ENCODE data around the gene WEE2.
"Not testable (repeated sequence)": the region's sequence is repeated elsewhere in the genome, so short reads cannot be mapped to it uniquely, and the experiment has no call there.

The WEE2 gene

DNA sequence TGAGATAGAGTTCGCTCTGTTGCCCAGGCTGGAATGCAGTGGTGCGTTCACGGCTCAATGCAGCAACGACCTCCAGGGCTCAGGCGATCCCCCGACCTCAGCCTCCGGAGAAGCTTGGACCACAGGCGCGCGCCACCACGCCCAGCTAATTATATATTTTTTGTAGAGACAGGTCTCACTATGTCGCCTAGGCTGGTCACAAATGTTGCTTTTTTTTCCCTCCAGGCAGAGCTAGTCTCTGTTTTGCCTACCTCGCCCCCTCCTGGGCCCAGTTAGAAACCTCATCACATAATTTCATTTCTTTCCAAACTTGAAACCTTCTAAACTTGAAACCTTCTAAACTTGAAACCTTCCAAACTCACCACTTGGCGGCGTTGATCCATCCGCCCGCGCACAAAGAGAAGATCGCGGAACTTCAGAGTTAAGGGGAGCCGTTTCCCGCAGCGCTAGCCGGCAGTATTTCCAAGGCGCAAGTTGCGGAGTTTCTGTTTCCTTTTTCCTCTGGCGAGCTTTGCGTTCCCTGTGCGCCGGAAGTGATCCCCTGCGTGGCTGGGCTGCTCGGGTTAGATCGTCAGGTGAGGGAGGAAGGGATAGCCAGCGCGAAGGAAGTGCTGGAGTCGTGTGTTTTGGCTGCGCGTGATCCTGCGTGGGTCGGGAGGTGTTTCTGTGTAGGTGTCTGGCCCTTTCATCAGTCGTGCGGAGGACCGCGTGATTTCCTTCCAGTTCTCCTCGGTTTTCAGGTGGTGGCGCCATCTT lies 29.9 kb downstream of the WEE2 start, which contains the start of gene SSBP1:
TSS of gene SSBP1 (plus strand) at position 523 of the 756 bp plus-strand sequence. CDS start 809 bp downstream, outside the sequence.
- peak; percentile 98 for DNase-seq (ENCODE audit: low read depth)
- H3K4me3 ChIP-seq (ENCODE audit: low read length) = peak within 1 kb of the TSS; percentile 89
- TF ChIP-seq CTCF (IDR thresholded peaks at IDR 0.05; ENCODE audit: insufficient read depth, low read depth, low read length, missing control alignments) = peak; percentile 81

GRCh38 chr7:141738592-141739013 lies 30.4 kb downstream of the WEE2 start:
- peak overlapping the region; percentile 89 for H3K4me3 ChIP-seq (ENCODE audit: low read length)
- no peak for TF ChIP-seq CTCF (IDR thresholded peaks at IDR 0.05; ENCODE audit: insufficient read depth, low read depth, low read length, missing control alignments)
- DNase-seq (ENCODE audit: low read depth) = peak; percentile 1

DNA sequence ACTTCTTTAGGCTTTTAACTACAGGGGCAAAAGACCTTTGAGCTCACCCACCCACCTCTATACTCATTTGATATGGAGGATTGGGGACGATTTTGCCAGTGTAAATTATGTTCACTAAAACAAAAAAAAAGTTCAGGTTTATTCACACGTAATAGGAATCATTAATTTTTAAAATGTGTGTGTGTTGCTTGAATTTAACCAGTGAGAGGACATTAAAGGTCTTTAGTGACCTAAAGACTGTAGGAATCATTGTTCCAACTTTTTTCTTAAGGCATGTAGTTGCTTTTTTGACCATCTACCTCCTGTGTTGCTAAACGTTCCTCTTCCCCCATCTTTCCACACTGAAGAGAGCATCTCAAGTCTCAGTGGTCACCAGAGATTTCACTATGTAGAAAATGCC lies 31.1 kb downstream of the WEE2 start:
- DNase-seq (ENCODE audit: low read depth) = no peak
- no peak for TF ChIP-seq CTCF (IDR thresholded peaks at IDR 0.05; ENCODE audit: insufficient read depth, low read depth, low read length, missing control alignments)
- peak overlapping the region; percentile 89 for H3K4me3 ChIP-seq (ENCODE audit: low read length)

- no peak for TF ChIP-seq CTCF (IDR thresholded peaks at IDR 0.05; ENCODE audit: insufficient read depth, low read depth, low read length, missing control alignments)
- DNase-seq (ENCODE audit: low read depth) = no peak
- no peak overlapping the region for H3K4me3 ChIP-seq (ENCODE audit: low read length)
Measured at GRCh38 chr7:141742229-141742628, 34.1 kb downstream of the WEE2 start.

DNA sequence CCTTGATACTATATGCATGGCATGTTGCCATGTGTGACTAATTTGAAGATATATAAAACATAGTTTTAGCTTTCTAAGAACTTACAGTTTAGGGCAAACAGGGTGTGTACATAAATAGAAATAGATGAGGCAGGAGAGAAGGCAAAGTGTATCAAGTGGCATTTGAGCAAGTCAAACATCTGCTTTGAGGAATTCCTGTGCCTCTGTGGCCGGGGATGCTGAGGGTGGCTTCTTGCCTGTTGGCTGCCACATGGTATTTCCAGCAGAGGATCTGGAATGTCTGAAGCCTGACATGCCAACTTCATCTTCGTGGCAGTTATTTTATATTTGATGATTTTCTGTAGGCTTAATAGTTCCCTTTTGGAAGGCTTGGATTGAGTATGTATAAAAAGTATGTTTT lies 36.0 kb downstream of the WEE2 start:
- no peak for DNase-seq (ENCODE audit: low read depth)
- no peak overlapping the region for H3K4me3 ChIP-seq (ENCODE audit: low read length)
- no peak for TF ChIP-seq CTCF (IDR thresholded peaks at IDR 0.05; ENCODE audit: insufficient read depth, low read depth, low read length, missing control alignments)

DNA sequence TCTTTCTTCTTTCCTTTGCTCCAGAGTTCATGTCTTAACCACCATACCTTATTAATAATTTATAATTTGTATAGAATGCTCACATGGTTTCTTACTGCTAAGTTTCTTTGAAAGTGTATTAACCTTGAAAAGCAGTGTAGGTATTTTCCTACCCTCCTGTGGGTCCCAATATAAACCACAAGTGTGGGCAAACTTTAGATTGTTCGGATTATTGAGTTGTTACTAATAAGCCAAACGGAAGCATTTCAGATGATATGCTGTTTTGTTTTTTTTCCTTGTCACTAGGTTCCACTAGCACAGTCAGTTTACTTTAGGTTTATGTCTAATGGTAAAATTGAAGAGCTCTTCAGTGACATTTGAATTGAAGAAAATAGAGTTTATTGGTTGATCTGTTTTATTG lies 40.2 kb downstream of the WEE2 start:
- H3K4me3 ChIP-seq (ENCODE audit: low read length) = no peak overlapping the region
- DNase-seq (ENCODE audit: low read depth) = no peak
- no peak for TF ChIP-seq CTCF (IDR thresholded peaks at IDR 0.05; ENCODE audit: insufficient read depth, low read depth, low read length, missing control alignments)

- H3K4me3 ChIP-seq (ENCODE audit: low read length); DNase-seq (ENCODE audit: low read depth): not testable (repeated sequence)
Measured at GRCh38 chr7:141751904-141752303, 43.8 kb downstream of the WEE2 start.
